ENCODE results near the gene CLN3.

The CLN3 gene

GRCh38 chr16:28511801-28512789, 20.2 kb upstream of the CLN3 start:
- H3K27me3 ChIP-seq (ENCODE audit: low read length) = no peaks in the 10 kb centered on the region
- no peak for TF ChIP-seq CTCF (IDR thresholded peaks at IDR 0.05; ENCODE audit: insufficient read depth, low read length, poor library complexity, severe bottlenecking)
- H3K27ac ChIP-seq (ENCODE audit: low read depth, low read length) = no peak overlapping the region
- H3K79me2 ChIP-seq (ENCODE audit: insufficient read depth, low read length) = no peaks in the 10 kb centered on the region
- no peak overlapping the region for H3K9ac ChIP-seq (ENCODE audit: low read length)
- no peaks in the 10 kb centered on the region for H4K20me1 ChIP-seq (ENCODE audit: low read depth, low read length)
- no peak overlapping the region for H3K4me2 ChIP-seq (ENCODE audit: low read depth, low read length, poor library complexity, severe bottlenecking)
- no peaks in the 10 kb centered on the region for H3K9me3 ChIP-seq (ENCODE audit: insufficient read depth, low read length)
- H3F3A ChIP-seq (ENCODE audit: insufficient read depth) = no peaks in the 10 kb centered on the region
- no peak overlapping the region for H2AFZ ChIP-seq (ENCODE audit: low read depth, low read length, severe bottlenecking)
- H3K9me2 ChIP-seq (replicated peaks; ENCODE audit: insufficient read depth, low read length) = no peaks in the 10 kb centered on the region
- no peaks in the 10 kb centered on the region for H3K36me3 ChIP-seq (ENCODE audit: low read length)
- H3K4me3 ChIP-seq (ENCODE audit: insufficient read depth, low read length, poor library complexity, severe bottlenecking) = no peak overlapping the region

DNA sequence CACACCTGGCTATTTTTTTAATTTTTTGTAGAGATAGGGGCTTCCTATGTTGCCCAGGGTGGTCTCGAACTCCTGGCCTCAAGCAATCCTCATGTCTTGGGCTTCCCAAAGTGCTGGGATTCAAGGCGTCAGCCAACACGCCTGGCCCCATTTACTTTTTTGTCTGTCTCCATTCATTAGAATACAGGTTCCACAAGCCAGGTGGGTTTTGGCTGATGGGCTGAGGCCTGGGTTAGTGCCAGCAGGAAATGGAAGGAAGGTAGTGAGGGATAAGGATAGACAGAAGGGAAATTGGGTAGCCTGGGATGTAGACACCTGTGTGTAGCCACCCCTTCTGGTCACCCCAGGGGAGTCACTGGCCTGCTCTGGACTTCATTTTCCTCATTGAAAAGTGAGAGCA, 19.2 kb upstream of the CLN3 start:
- Histone ChIP-seq H3K79me2 (ENCODE audit: insufficient read depth, low read length) (no peaks in the 10 kb centered on the region), H3K4me2 (ENCODE audit: low read depth, low read length, poor library complexity, severe bottlenecking) (no peak overlapping the region), H2AFZ (ENCODE audit: low read depth, low read length, severe bottlenecking) (no peak overlapping the region), H3K9me2 (replicated peaks; ENCODE audit: insufficient read depth, low read length) (no peaks in the 10 kb centered on the region), H4K20me1 (ENCODE audit: low read depth, low read length) (no peaks in the 10 kb centered on the region), H3K9ac (ENCODE audit: low read length) (no peak overlapping the region), H3K27me3 (ENCODE audit: low read length) (no peaks in the 10 kb centered on the region), H3K36me3 (ENCODE audit: low read length) (no peaks in the 10 kb centered on the region), H3F3A (ENCODE audit: insufficient read depth) (no peaks in the 10 kb centered on the region), H3K4me3 (ENCODE audit: insufficient read depth, low read length, poor library complexity, severe bottlenecking) (no peak overlapping the region), H3K9me3 (ENCODE audit: insufficient read depth, low read length) (no peaks in the 10 kb centered on the region), H3K27ac (ENCODE audit: low read depth, low read length) (no peak overlapping the region)
- TF ChIP-seq EZH2phosphoT487 (conservative IDR thresholded peaks at IDR 0.05; ENCODE audit: low read length) = no peak
- TF ChIP-seq CTCF (IDR thresholded peaks at IDR 0.05; ENCODE audit: insufficient read depth, low read length, poor library complexity, severe bottlenecking) = no peak

DNA sequence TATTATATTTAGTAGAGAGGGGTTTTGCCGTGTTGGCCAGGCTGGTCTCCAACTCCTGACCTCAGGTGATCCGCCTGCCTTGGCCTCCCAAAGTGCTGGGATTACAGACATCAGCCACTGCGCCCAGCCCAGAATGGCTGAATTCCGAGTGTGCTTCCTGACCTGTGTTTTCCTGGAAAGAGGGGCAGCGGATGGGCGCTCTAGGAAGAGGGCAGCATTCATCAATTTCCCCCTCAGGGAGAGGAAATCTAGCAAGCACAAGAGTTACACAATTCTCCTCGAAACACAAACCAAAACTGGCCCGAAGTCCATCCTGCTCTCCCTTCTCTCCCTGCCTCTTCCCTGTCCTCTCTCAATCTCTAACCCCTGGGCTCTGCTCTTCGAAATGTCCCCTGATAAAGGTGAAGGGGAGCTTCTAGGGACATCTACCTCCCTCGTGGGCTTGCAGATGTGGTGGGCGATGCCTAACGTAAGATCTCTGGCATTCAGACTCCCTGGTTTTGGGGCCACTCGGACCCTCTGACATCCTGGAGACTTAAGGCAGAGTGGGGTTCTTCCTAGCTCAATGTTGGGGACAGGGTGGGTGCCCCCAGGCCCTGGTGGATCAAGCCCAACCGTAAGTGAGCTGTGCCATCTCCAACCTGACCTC, 13.7 kb upstream of the CLN3 start:
- no peaks in the 10 kb centered on the region for H3K9me3 ChIP-seq (ENCODE audit: insufficient read depth, low read length)
- no peaks in the 10 kb centered on the region for H3K9me2 ChIP-seq (replicated peaks; ENCODE audit: insufficient read depth, low read length)
- no peaks in the 10 kb centered on the region for H3K36me3 ChIP-seq (ENCODE audit: low read length)
- H3K4me2 ChIP-seq (ENCODE audit: low read depth, low read length, poor library complexity, severe bottlenecking) = no peak overlapping the region
- no peaks in the 10 kb centered on the region for H3K79me2 ChIP-seq (ENCODE audit: insufficient read depth, low read length)
- no peaks in the 10 kb centered on the region for H3K27me3 ChIP-seq (ENCODE audit: low read length)
- H3F3A ChIP-seq (ENCODE audit: insufficient read depth) = no peaks in the 10 kb centered on the region
- no peak for TF ChIP-seq CTCF (IDR thresholded peaks at IDR 0.05; ENCODE audit: insufficient read depth, low read length, poor library complexity, severe bottlenecking)
- no peak for TF ChIP-seq EZH2phosphoT487 (conservative IDR thresholded peaks at IDR 0.05; ENCODE audit: low read length)
- H2AFZ ChIP-seq (ENCODE audit: low read depth, low read length, severe bottlenecking) = no peak overlapping the region
- no peak overlapping the region for H3K27ac ChIP-seq (ENCODE audit: low read depth, low read length)
- no peaks in the 10 kb centered on the region for H4K20me1 ChIP-seq (ENCODE audit: low read depth, low read length)
- H3K4me3 ChIP-seq (ENCODE audit: insufficient read depth, low read length, poor library complexity, severe bottlenecking) = no peak overlapping the region
- no peak overlapping the region for H3K9ac ChIP-seq (ENCODE audit: low read length)

All from SU-DHL-6 (cell line).